H1 (cell line): ENCODE results near the gene PIK3R5. TPM values are rescaled to one million over a fixed set of nuclear protein-coding genes. Genes with fewer than 3 reads are reported as not detected.
A peak's percentile ranks its signal among the peaks of the same experiment; 100 is the strongest.

ENCODE experiments used
- CTCF ChIA-PET: fragments of 300-600 bp; sonication (Branson Sonifier 250); formaldehyde crosslinking; loops from one replicate; lab custom pipeline; 2021; ENCODE audit not compliant: partially characterized antibody; lab: Charles Lee
- POLR2A ChIA-PET: fragments of 300-600 bp; sonication (Branson Sonifier 250); formaldehyde crosslinking; loops from one replicate; lab custom pipeline; 2021; ENCODE audit warnings: inconsistent platforms; ENCODE audit not compliant: partially characterized antibody; lab: Charles Lee
- DNase-seq, 2 experiments: peaks; one replicate each; pipeline versions ENCODE4 v3.0.0 to v3.0.0-alpha.2; 2010 to 2022; ENCODE audit warnings: low spot score in 2 of 2, low read depth in 1 of 2, mixed read lengths in 1 of 2
- FAIRE-seq: peaks from 2 replicates; lab custom pipeline; 2011; peaks lifted over from hg19 to GRCh38; lab: Jason Lieb, UNC
- H2AFZ ChIP-seq: 2 replicates; pipeline ENCODE4 v1.8.1; 2012; ENCODE audit warnings: low read length, inconsistent platforms
- H2AK5ac ChIP-seq: 2 replicates; pipeline ENCODE4 v1.6.1; 2013; ENCODE audit warnings: low read depth, low read length
- H2BK120ac ChIP-seq: replicated peaks from 2 replicates; pipeline ENCODE3; 2013; ENCODE audit warnings: low read depth, low read length, inconsistent platforms
- H2BK12ac ChIP-seq: 2 replicates; pipeline ENCODE4 v1.6.1; 2013; ENCODE audit warnings: low read depth, low read length
- H2BK15ac ChIP-seq: 2 replicates; pipeline ENCODE4 v1.6.1; 2013; ENCODE audit warnings: low read length
- H2BK20ac ChIP-seq: 2 replicates; pipeline ENCODE4 v1.6.1; 2013; ENCODE audit warnings: low read length
- H2BK5ac ChIP-seq: 2 replicates; pipeline ENCODE4 v1.6.1; 2013; ENCODE audit warnings: low read depth, low read length
- H3K14ac ChIP-seq: 2 replicates; pipeline ENCODE4 v1.6.1; 2013; ENCODE audit warnings: inconsistent platforms; ENCODE audit not compliant: insufficient read length
- H3K18ac ChIP-seq: 2 replicates; pipeline ENCODE4 v1.6.1; 2013; ENCODE audit warnings: low read length; ENCODE audit errors: extremely low read depth
- H3K23ac ChIP-seq: 2 replicates; pipeline ENCODE4 v1.6.1; 2013; ENCODE audit warnings: inconsistent platforms; ENCODE audit not compliant: insufficient read length
- H3K23me2 ChIP-seq: 2 replicates; pipeline ENCODE4 v1.6.1; 2013; ENCODE audit warnings: low read depth, low read length
- H3K27ac ChIP-seq: 2 replicates; pipeline ENCODE4 v1.6.1; 2011; ENCODE audit warnings: low read depth, low read length, inconsistent platforms
- H3K27me3 ChIP-seq, 4 experiments: replicated peaks in 1 of 4; 1 replicate in 1 of 4; 2 replicates in 3 of 4; pipeline versions ENCODE4 v1.6.1 to v1.8.1; 2011 to 2013; ENCODE audit warnings: low read length in 3 of 4, mild to moderate bottlenecking in 3 of 4, inconsistent platforms in 2 of 4, mixed read lengths in 2 of 4, moderate library complexity in 1 of 4; ENCODE audit not compliant: control insufficient read depth in 3 of 4, insufficient read depth in 3 of 4; ENCODE audit errors: extremely low read depth in 1 of 4
- H3K36me3 ChIP-seq, 4 experiments: 2 replicates each; pipeline versions ENCODE4 v1.6.1 to v1.8.1; 2011 to 2013; ENCODE audit warnings: mild to moderate bottlenecking in 4 of 4, low read length in 3 of 4, moderate library complexity in 2 of 4, control low read depth in 1 of 4, inconsistent platforms in 1 of 4; ENCODE audit not compliant: insufficient read depth in 4 of 4, control insufficient read depth in 2 of 4
- H3K4ac ChIP-seq: replicated peaks from 2 replicates; pipeline ENCODE3; 2013; ENCODE audit warnings: low read length, low read depth, mixed read lengths, inconsistent platforms; ENCODE audit not compliant: insufficient read length
- H3K4me1 ChIP-seq, 4 experiments: replicated peaks in 1 of 4; 1 replicate in 1 of 4; 2 replicates in 3 of 4; pipeline versions ENCODE4 v1.6.1 to v1.8.1; 2011 to 2013; ENCODE audit warnings: low read length in 3 of 4, inconsistent platforms in 2 of 4, mixed read lengths in 1 of 4; ENCODE audit not compliant: insufficient read depth in 4 of 4, control insufficient read depth in 3 of 4
- H3K4me2 ChIP-seq, 2 experiments: 2 replicates each; pipeline versions ENCODE4 v1.6.1 to v1.8.1; 2011 to 2013; ENCODE audit warnings: low read depth in 2 of 2, low read length in 2 of 2, control low read depth in 1 of 2, inconsistent platforms in 1 of 2, mild to moderate bottlenecking in 1 of 2; ENCODE audit not compliant: insufficient read depth in 1 of 2
- H3K4me3 ChIP-seq, 4 experiments: fragments of 200-600, 300-600 bp in 1 of 4; sonication (generic), shearing (Covaris generic), sonication (Bioruptor Twin) in 1 of 4; 2 replicates each; pipeline versions ENCODE4 v1.5.1 to v1.8.1; 2011 to 2016; ENCODE audit warnings: low read length in 4 of 4, low read depth in 3 of 4, control low read depth in 2 of 4, inconsistent platforms in 2 of 4, mild to moderate bottlenecking in 2 of 4, mixed read lengths in 1 of 4, moderate library complexity in 1 of 4; ENCODE audit not compliant: insufficient read depth in 2 of 4; ENCODE audit errors: extremely low read depth in 1 of 4
- H3K56ac ChIP-seq: replicated peaks from 2 replicates; pipeline ENCODE3; 2013; ENCODE audit warnings: low read depth, mild to moderate bottlenecking, mixed read lengths, low read length, inconsistent platforms; ENCODE audit not compliant: insufficient read length
- H3K79me1 ChIP-seq: 2 replicates; pipeline ENCODE4 v1.6.1; 2013; ENCODE audit warnings: low read depth, low read length, control low read depth
- H3K79me2 ChIP-seq, 2 experiments: 2 replicates each; pipeline versions ENCODE4 v1.6.1 to v1.8.1; 2012 to 2013; ENCODE audit warnings: low read length in 2 of 2, mild to moderate bottlenecking in 2 of 2, inconsistent platforms in 1 of 2; ENCODE audit not compliant: insufficient read depth in 2 of 2, control insufficient read depth in 1 of 2
- H3K9ac ChIP-seq, 4 experiments: replicated peaks in 1 of 4; 1 replicate in 1 of 4; 2 replicates in 3 of 4; pipeline versions ENCODE4 v1.6.1 to v1.8.1; 2011 to 2013; ENCODE audit warnings: low read depth in 3 of 4, low read length in 3 of 4, control low read depth in 2 of 4, mild to moderate bottlenecking in 2 of 4, moderate library complexity in 2 of 4, inconsistent platforms in 1 of 4; ENCODE audit errors: extremely low read depth in 1 of 4
- H3K9me3 ChIP-seq, 2 experiments: 2 replicates each; pipeline versions ENCODE4 v1.6.1 to v1.8.1; 2012 to 2013; ENCODE audit warnings: mild to moderate bottlenecking in 2 of 2, moderate library complexity in 2 of 2, control low read depth in 1 of 2, inconsistent platforms in 1 of 2, low read depth in 1 of 2, low read length in 1 of 2, mixed read lengths in 1 of 2; ENCODE audit not compliant: insufficient read depth in 2 of 2
- H4K20me1 ChIP-seq, 2 experiments: replicated peaks in 1 of 2; 2 replicates each; pipeline versions ENCODE3 to v1.8.1; 2011 to 2013; ENCODE audit warnings: inconsistent platforms in 2 of 2, low read length in 2 of 2, mild to moderate bottlenecking in 1 of 2; ENCODE audit not compliant: insufficient read depth in 2 of 2, control insufficient read depth in 1 of 2
- H4K5ac ChIP-seq: 2 replicates; pipeline ENCODE4 v1.6.1; 2013; ENCODE audit warnings: low read length, low read depth, mixed read lengths, inconsistent platforms; ENCODE audit not compliant: insufficient read length
- H4K8ac ChIP-seq: 2 replicates; pipeline ENCODE4 v1.8.0; 2013; ENCODE audit warnings: mild to moderate bottlenecking, moderate library complexity, low read length, inconsistent platforms; ENCODE audit not compliant: insufficient read depth; ENCODE audit errors: extremely low read depth
- H4K91ac ChIP-seq: replicated peaks from 2 replicates; pipeline ENCODE3; 2013; ENCODE audit warnings: low read length, mixed read lengths, inconsistent platforms; ENCODE audit not compliant: insufficient read length
- RAD21 ChIP-seq, 2 experiments: IDR thresholded peaks in 1 of 2; conservative IDR thresholded peaks in 1 of 2; 2 replicates each; pipeline ENCODE4 v1.6.1; 2011; ENCODE audit warnings: low read depth in 2 of 2, low read length in 2 of 2, improper control_type of control experiment in 1 of 2, inconsistent platforms in 1 of 2, mild to moderate bottlenecking in 1 of 2, moderate library complexity in 1 of 2
- RXRA ChIP-seq: IDR thresholded peaks from 2 replicates; pipeline ENCODE4 v1.6.1; 2011; ENCODE audit warnings: low read depth, mild to moderate bottlenecking, low read length, moderate library complexity; ENCODE audit not compliant: insufficient read depth
- WGBS, 2 experiments: shearing (Covaris generic) in 1 of 2; methylation state at CpG; one replicate each; pipeline versions ENCODE4 v1.1.6 to v1.1.7; 2013 to 2015; ENCODE audit warnings: low lambda C conversion rate in 2 of 2, mixed read lengths in 2 of 2, inconsistent platforms in 1 of 2, low coverage in 1 of 2, missing lambda C conversion rate in 1 of 2; ENCODE audit not compliant: insufficient replicate concordance in 2 of 2, insufficient coverage in 1 of 2, insufficient read length in 1 of 2; ENCODE audit errors: extremely low coverage in 1 of 2, missing lambda C conversion rate in 1 of 2; 5-methylcytosine and 5-hydroxymethylcytosine counted together
- polyA plus RNA-seq, 7 experiments: library from polyadenylated mRNA; depleted of rRNA in 3 of 7; stranded (reverse) in 5 of 7; unstranded in 2 of 7; fragments of >200 nt in 5 of 7; fragments of 200-250 nt in 2 of 7; gene quantifications; 1 replicate in 5 of 7; 2 replicates in 1 of 7; 4 replicates in 1 of 7; pipeline versions ENCODE4 v1.2.1 to v1.2.3, GENCODE V29; 2011 to 2013; ENCODE audit warnings: missing spikeins in 2 of 7, mixed read lengths in 2 of 7
- total RNA-seq: library from RNA; stranded (reverse); fragmentation: NEBNext Ultra II Directional; extraction: Animal tissue kit (Norgen Biotek cat#: 25700); gene quantifications from 2 replicates; pipeline ENCODE4 v1.2.1, GENCODE V29; 2021

The PIK3R5 gene
- total and polyA plus RNA-seq, 2 of the 8 experiments (the other 6 are each of a cell fraction or from before 2014, with no cell fraction given): 2.7 to 4.3 TPM

DNA sequence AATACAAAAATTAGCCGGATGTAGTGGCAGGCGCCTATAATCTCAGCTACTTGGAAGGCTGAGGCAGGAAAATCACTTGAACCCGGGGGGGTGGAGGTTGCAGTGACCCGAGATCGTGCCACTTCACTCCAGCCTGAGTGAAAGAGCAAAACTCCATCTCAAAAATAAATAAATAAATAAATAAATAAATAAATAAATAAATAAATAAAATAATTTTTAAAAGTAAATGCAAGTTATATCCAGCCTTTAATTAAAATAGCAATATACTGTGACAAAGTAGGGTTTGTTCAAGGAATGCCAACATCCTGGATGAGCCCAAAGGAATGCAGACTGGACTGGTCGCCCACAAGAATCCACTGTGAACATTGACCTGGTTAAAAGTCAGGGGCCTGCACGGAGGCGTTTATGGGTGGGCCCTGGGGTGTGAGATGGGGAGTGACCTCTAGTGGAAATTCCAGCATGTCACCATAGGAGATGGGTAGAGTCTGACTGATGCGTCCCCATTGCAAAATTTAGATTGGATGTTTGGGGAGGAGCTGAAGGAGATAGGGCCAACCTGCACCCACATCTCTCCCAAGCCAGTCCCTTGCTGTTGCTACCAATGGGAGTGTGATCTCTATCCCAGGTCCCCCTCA lies 9.7 kb upstream of the PIK3R5 start:
- H2AFZ ChIP-seq: no peak overlapping the region
- no peaks in the 10 kb centered on the region for H3K23me2 ChIP-seq
- peak in 1 of 2 experiments; percentile 18; a peak in 1 of 4 replicates for TF ChIP-seq RAD21 (IDR thresholded peaks at IDR 0.05 in 1 of 2, conservative IDR thresholded peaks at IDR 0.05 in 1 of 2; ENCODE audit: low read depth in 2 of 2, low read length in 2 of 2)
- TF ChIP-seq RXRA: no peak
- H4K5ac ChIP-seq: no peak overlapping the region
- H4K8ac ChIP-seq: peak overlapping the region; percentile 25; the same call in 1 of the 2 replicates
- no peak overlapping the region for H3K27ac ChIP-seq
- H3K27me3 ChIP-seq: no peaks in the 10 kb centered on the region
- WGBS, 2 experiments: 84% methylated on average over 9 of the region's 9 CpGs; no CpG with 5 or more reads in 1 of the 2 experiments
- no peak overlapping the region for H3K56ac ChIP-seq
- CTCF ChIA-PET: interaction anchor here (1.0 to 2.8 kb wide), 4 partner anchors 11 to 87 kb away, joined by 3 to 7 read pairs (median 4); no protein-coding TSS in a partner anchor
- H3K9me3 ChIP-seq: peaks cover 0 to 3% of the 10 kb centered on the region in 2 experiments; a peak in 1 of 4 replicates
- H2BK120ac ChIP-seq: no peak overlapping the region
- no peak for FAIRE-seq
- no peak overlapping the region for H4K91ac ChIP-seq
- H3K36me3 ChIP-seq: no peaks in the 10 kb centered on the region
- no peaks in the 10 kb centered on the region for H3K79me2 ChIP-seq
- no peak overlapping the region for H3K4me2 ChIP-seq
- no peak overlapping the region for H3K23ac ChIP-seq
- H3K79me1 ChIP-seq: no peaks in the 10 kb centered on the region
- H3K14ac ChIP-seq: no peak overlapping the region
- H2BK15ac ChIP-seq: no peak overlapping the region
- H2AK5ac ChIP-seq: no peak overlapping the region
- H2BK20ac ChIP-seq: no peak overlapping the region
- no peak for DNase-seq
- H4K20me1 ChIP-seq: no peaks in the 10 kb centered on the region
- H3K4me1 ChIP-seq: no peaks in the 10 kb centered on the region
- H3K4me3 ChIP-seq: no peak overlapping the region
- no peak overlapping the region for H3K4ac ChIP-seq
- H3K9ac ChIP-seq: no peak overlapping the region
- POLR2A ChIA-PET: no interaction called here
- H3K18ac ChIP-seq: no peak overlapping the region
- no peak overlapping the region for H2BK5ac ChIP-seq
- no peak overlapping the region for H2BK12ac ChIP-seq
